PC-9 (cell line): ENCODE data around the gene RPL14. TPM values are rescaled to one million over a fixed set of nuclear protein-coding genes. Genes with fewer than 3 reads are reported as not detected.

Experiments used
- BruUV-seq: library from RNA; stranded (reverse); fragments of 400-500 nt; replicated peaks from 2 replicates; lab custom pipeline; 2021; lab: Mats Ljungman, UMichigan
- CTCF ChIA-PET: fragments of 300-600 bp; sonication (Branson Sonifier 250); formaldehyde crosslinking; loops from one replicate; lab custom pipeline; 2022; ENCODE audit warnings: antibody characterized with exemption; lab: Charles Lee
- POLR2A ChIA-PET: fragments of 300-600 bp; sonication (Branson Sonifier 250); formaldehyde crosslinking; loops from one replicate; lab custom pipeline; 2022; ENCODE audit warnings: antibody characterized with exemption; ENCODE audit not compliant: unreplicated experiment; lab: Charles Lee
- DNase-seq, 2 experiments: peaks; one replicate each; pipeline versions ENCODE4 v3.0.0 to v3.0.0-alpha.2; 2015 to 2022; ENCODE audit warnings: mixed read lengths in 1 of 2
- H2AFZ ChIP-seq: fragments of 200-600 bp; sonication (generic); 2 replicates; pipeline ENCODE4 v1.8.1; 2017; ENCODE audit warnings: antibody characterized with exemption
- H3F3A ChIP-seq: fragments of 200-600 bp; sonication (generic); 2 replicates; pipeline ENCODE4 v1.8.1; 2017; ENCODE audit warnings: antibody characterized with exemption, mild to moderate bottlenecking, low read depth; ENCODE audit not compliant: insufficient read depth
- H3K27ac ChIP-seq: fragments of 200-600 bp; sonication (generic); 2 replicates; pipeline ENCODE4 v1.6.1; 2016; ENCODE audit warnings: mixed run types
- H3K27me3 ChIP-seq: fragments of 200-600 bp; sonication (generic); 2 replicates; pipeline ENCODE4 v1.6.1; 2016; ENCODE audit warnings: low read depth, mixed run types; ENCODE audit not compliant: insufficient read depth
- H3K36me3 ChIP-seq: fragments of 200-600 bp; sonication (generic); 2 replicates; pipeline ENCODE4 v1.6.1; 2016; ENCODE audit warnings: low read depth, mixed run types
- H3K4me1 ChIP-seq: fragments of 200-600 bp; sonication (generic); replicated peaks from 2 replicates; pipeline ENCODE4 v1.6.1; 2016; ENCODE audit warnings: mixed run types; ENCODE audit not compliant: insufficient read depth
- H3K4me2 ChIP-seq: fragments of 200-600 bp; sonication (generic); 2 replicates; pipeline ENCODE4 v1.6.1; 2017; ENCODE audit warnings: mixed run types
- H3K4me3 ChIP-seq: fragments of 200-600 bp; sonication (generic); 2 replicates; pipeline ENCODE4 v1.6.1; 2016; ENCODE audit warnings: mixed run types
- H3K79me2 ChIP-seq: fragments of 200-600 bp; sonication (generic); 2 replicates; pipeline ENCODE4 v1.6.1; 2017; ENCODE audit warnings: low read depth, mixed run types
- H3K9me2 ChIP-seq: fragments of 200-600 bp; sonication (generic); 2 replicates; pipeline ENCODE4 v1.8.1; 2017; ENCODE audit warnings: mild to moderate bottlenecking; ENCODE audit not compliant: insufficient read depth
- H3K9me3 ChIP-seq: fragments of 200-600 bp; sonication (generic); 2 replicates; pipeline ENCODE4 v1.8.1; 2016; ENCODE audit warnings: low read depth; ENCODE audit not compliant: insufficient read depth
- H4K20me1 ChIP-seq: fragments of 200-600 bp; sonication (generic); 2 replicates; pipeline ENCODE4 v1.8.1; 2017; ENCODE audit not compliant: insufficient read depth
- EZH2 ChIP-seq: fragments of 200-600 bp; sonication (generic); IDR thresholded peaks from 2 replicates; pipeline ENCODE4 v1.8.0; 2017; ENCODE audit warnings: antibody characterized with exemption, low read depth
- intact Hi-C: fragments of 100-400 bp; cut with micrococcal nuclease; formaldehyde crosslinking; loops from one replicate; pipeline ENCODE4 v1.10.0; 2022; ENCODE audit not compliant: unreplicated experiment
- total RNA-seq: library from RNA; stranded (reverse); gene quantifications from 2 replicates; pipeline ENCODE4 v1.2.3, GENCODE V29; 2021
- TF ChIP-seq, protein P1 (sequence below): fragments of 200-600 bp; sonication (generic); conservative IDR thresholded peaks from 2 replicates; pipeline ENCODE4 v1.6.1; 2017; ENCODE audit warnings: mixed run types, antibody characterized with exemption, mild to moderate bottlenecking, moderate library complexity

The RPL14 gene
- total RNA-seq, 1 experiment from 2014 or later, result 2,201 TPM

DNA sequence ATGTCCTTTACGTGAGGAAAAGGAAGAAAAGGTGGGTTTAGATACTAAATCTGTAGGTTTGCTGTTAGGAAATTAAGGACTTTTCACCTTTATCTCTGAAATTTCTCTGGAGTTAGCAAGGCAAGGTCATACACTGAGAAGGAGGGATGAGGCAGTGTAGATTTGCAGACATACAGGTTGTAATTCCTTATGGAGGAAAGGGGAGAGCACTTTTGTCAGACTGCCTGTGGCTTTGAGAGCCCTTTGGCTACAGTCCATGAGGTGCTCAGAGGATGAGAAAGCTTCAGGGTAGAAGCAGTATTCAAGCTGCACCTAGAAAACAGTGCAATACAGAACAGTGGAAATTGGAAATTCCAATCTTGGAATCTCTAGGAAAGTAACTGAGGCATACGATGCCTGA lies 8.3 kb downstream of the RPL14 start:
- intact Hi-C loops, result no loop called here
- ChIA-PET CTCF (interaction anchor here (0.6 kb wide), 1 partner anchor 45 kb away, joined by 3 read pairs; no protein-coding TSS in a partner anchor), POLR2A (no interaction called here)
- no peaks in the 10 kb centered on the region for H3K4me1 ChIP-seq
- no peak for DNase-seq
- H3K9me3 ChIP-seq, result no peaks in the 10 kb centered on the region
- peaks cover 26% of the 10 kb centered on the region for H4K20me1 ChIP-seq
- no peak overlapping the region for H3K4me3 ChIP-seq
- peaks cover 21% of the 10 kb centered on the region for H3K36me3 ChIP-seq
- H2AFZ ChIP-seq, result no peak overlapping the region
- no TSS peak for BruUV-seq
- H3K4me2 ChIP-seq, result no peak overlapping the region
- TF ChIP-seq EZH2, result no peak
- TF ChIP-seq, protein P1, sequence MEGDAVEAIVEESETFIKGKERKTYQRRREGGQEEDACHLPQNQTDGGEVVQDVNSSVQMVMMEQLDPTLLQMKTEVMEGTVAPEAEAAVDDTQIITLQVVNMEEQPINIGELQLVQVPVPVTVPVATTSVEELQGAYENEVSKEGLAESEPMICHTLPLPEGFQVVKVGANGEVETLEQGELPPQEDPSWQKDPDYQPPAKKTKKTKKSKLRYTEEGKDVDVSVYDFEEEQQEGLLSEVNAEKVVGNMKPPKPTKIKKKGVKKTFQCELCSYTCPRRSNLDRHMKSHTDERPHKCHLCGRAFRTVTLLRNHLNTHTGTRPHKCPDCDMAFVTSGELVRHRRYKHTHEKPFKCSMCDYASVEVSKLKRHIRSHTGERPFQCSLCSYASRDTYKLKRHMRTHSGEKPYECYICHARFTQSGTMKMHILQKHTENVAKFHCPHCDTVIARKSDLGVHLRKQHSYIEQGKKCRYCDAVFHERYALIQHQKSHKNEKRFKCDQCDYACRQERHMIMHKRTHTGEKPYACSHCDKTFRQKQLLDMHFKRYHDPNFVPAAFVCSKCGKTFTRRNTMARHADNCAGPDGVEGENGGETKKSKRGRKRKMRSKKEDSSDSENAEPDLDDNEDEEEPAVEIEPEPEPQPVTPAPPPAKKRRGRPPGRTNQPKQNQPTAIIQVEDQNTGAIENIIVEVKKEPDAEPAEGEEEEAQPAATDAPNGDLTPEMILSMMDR, result no peak
- peaks cover 69% of the 10 kb centered on the region for H3F3A ChIP-seq
- H3K79me2 ChIP-seq, result peaks cover 11% of the 10 kb centered on the region; the same call in 1 of the 2 replicates
- no peaks in the 10 kb centered on the region for H3K9me2 ChIP-seq
- no peaks in the 10 kb centered on the region for H3K27me3 ChIP-seq
- H3K27ac ChIP-seq, result no peak overlapping the region

DNA sequence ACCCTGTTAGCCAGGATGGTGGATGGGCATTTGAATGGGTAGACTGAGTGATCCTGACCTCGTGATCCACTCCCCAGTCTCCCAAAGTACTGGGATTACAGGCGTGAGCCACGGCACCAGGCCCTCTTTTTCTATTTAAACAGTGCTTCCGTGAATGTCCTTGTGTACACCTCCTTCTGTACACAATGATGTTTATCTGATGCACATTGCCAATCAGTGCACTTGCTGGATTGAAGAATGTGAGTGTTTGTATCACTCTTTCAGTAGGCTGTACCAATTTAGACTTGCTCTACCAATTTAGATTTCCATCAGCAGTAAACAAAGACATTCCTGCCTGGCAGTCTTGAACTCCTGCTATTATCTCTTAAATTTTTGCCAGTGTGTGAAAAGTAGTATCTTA lies 10.9 kb downstream of the RPL14 start:
- H3K79me2 ChIP-seq, result no peaks in the 10 kb centered on the region
- H2AFZ ChIP-seq, result no peak overlapping the region
- BruUV-seq, result no TSS peak
- DNase-seq, result no peak
- peaks cover 7% of the 10 kb centered on the region; the same call in 1 of the 2 replicates for H3K36me3 ChIP-seq
- H3K27ac ChIP-seq, result no peak overlapping the region
- peaks cover 44% of the 10 kb centered on the region for H3F3A ChIP-seq
- H3K27me3 ChIP-seq, result no peaks in the 10 kb centered on the region
- H3K9me2 ChIP-seq, result no peaks in the 10 kb centered on the region
- H3K4me2 ChIP-seq, result no peak overlapping the region
- H3K4me1 ChIP-seq, result no peaks in the 10 kb centered on the region
- H3K9me3 ChIP-seq, result no peaks in the 10 kb centered on the region
- CTCF ChIA-PET, result no interaction called here
- POLR2A ChIA-PET, result interaction anchor here (0.5 kb wide), 1 partner anchor 637 kb away, joined by 4 read pairs; no protein-coding TSS in a partner anchor
- no peak overlapping the region for H3K4me3 ChIP-seq
- H4K20me1 ChIP-seq, result peaks cover 13% of the 10 kb centered on the region
- intact Hi-C loops, result no loop called here
- TF ChIP-seq, protein P1, result no peak
- no peak for TF ChIP-seq EZH2

DNA sequence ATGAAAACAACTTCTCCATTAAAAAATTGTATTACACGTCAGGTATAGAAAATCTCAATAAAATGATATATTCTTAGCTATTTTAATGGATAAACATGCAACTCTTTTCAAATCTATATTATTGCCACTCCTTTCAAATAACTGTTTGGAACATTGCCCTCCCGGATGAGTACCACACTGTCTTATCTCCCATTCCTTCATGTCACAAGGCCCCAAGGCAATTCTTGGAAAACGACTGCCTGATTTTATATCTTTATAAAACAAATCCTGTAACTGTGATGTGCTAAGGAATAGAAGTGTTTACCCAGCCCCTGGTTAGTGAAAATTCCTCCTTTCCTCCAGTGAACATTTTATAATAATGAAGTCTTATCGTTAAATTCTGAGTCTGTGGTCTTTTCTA lies 13.6 kb downstream of the RPL14 start:
- Histone ChIP-seq H3K4me1 (no peaks in the 10 kb centered on the region), H2AFZ (no peak overlapping the region), H3K4me3 (no peak overlapping the region), H3K36me3 (no peaks in the 10 kb centered on the region), H3K4me2 (no peak overlapping the region), H3F3A (peaks cover 17% of the 10 kb centered on the region), H3K27me3 (no peaks in the 10 kb centered on the region), H3K79me2 (no peaks in the 10 kb centered on the region), H3K27ac (no peak overlapping the region), H3K9me3 (no peaks in the 10 kb centered on the region), H4K20me1 (no peaks in the 10 kb centered on the region), H3K9me2 (no peaks in the 10 kb centered on the region)
- ChIA-PET CTCF (no interaction called here), POLR2A (no interaction called here)
- no TSS peak for BruUV-seq
- TF ChIP-seq EZH2, result no peak
- TF ChIP-seq, protein P1, result no peak
- intact Hi-C loops, result no loop called here
- DNase-seq, result no peak
